GM23338 (cell line): Measurements from ENCODE around the gene SLC2A11.

Experiments used
- CTCF ChIP-seq, 2 experiments: fragments of 200-600 bp in 1 of 2; sonication (generic) in 1 of 2; conservative IDR thresholded peaks; 2 replicates each; pipeline versions ENCODE4 v1.5.1 to v1.6.1; 2016 to 2017; ENCODE audit warnings: antibody characterized with exemption in 2 of 2, low read depth in 2 of 2, mild to moderate bottlenecking in 2 of 2, moderate library complexity in 1 of 2
- ETS1 ChIP-seq: IDR thresholded peaks from 2 replicates; pipeline ENCODE4 v1.6.1; 2016; ENCODE audit warnings: antibody characterized with exemption
- EZH2 ChIP-seq: fragments of 200-600 bp; sonication (generic); IDR thresholded peaks from one replicate; pipeline ENCODE4 v1.8.0; 2017; ENCODE audit warnings: antibody characterized with exemption, mild to moderate bottlenecking, low read depth; ENCODE audit not compliant: unreplicated experiment
- EZH2phosphoT487 ChIP-seq: fragments of 200-600 bp; sonication (generic); IDR thresholded peaks from one replicate; pipeline ENCODE4 v1.8.1; 2018; ENCODE audit warnings: antibody characterized with exemption; ENCODE audit not compliant: unreplicated experiment
- JUNB ChIP-seq: IDR thresholded peaks from one replicate; pipeline ENCODE4 v1.6.1; 2016; ENCODE audit warnings: antibody characterized with exemption; ENCODE audit not compliant: unreplicated experiment
- POLR2AphosphoS5 ChIP-seq: IDR thresholded peaks from 2 replicates; pipeline ENCODE4 v1.6.1; 2016; ENCODE audit warnings: antibody characterized with exemption, low read depth
- REST ChIP-seq: IDR thresholded peaks from one replicate; pipeline ENCODE4 v1.6.1; 2018; ENCODE audit warnings: antibody characterized with exemption; ENCODE audit not compliant: unreplicated experiment
- STAT1 ChIP-seq: IDR thresholded peaks from one replicate; pipeline ENCODE4 v1.6.1; 2016; ENCODE audit warnings: antibody characterized with exemption; ENCODE audit not compliant: unreplicated experiment

- no peak for TF ChIP-seq CTCF (conservative IDR thresholded peaks at IDR 0.05; ENCODE audit: low read depth in 2 of 2)
- no peak for TF ChIP-seq EZH2
- TF ChIP-seq POLR2AphosphoS5, result no peak
- TF ChIP-seq JUNB, result no peak
- TF ChIP-seq REST, result no peak
- no peak for TF ChIP-seq EZH2phosphoT487
- no peak for TF ChIP-seq STAT1
- TF ChIP-seq ETS1, result no peak
These were observed 18.1 kb downstream of the SLC2A11 start for GRCh38 chr22:23875801-23876200.
